ENCODE data around the gene ADCY9. TPM values are rescaled to one million over a fixed set of nuclear protein-coding genes. Genes with fewer than 3 reads are reported as not detected.
A peak's percentile ranks its signal among the peaks of the same experiment; 100 is the strongest.

Gene ADCY9
- total RNA-seq, 2 experiments from 2014 or later: 7.1 to 7.4 TPM

DNA sequence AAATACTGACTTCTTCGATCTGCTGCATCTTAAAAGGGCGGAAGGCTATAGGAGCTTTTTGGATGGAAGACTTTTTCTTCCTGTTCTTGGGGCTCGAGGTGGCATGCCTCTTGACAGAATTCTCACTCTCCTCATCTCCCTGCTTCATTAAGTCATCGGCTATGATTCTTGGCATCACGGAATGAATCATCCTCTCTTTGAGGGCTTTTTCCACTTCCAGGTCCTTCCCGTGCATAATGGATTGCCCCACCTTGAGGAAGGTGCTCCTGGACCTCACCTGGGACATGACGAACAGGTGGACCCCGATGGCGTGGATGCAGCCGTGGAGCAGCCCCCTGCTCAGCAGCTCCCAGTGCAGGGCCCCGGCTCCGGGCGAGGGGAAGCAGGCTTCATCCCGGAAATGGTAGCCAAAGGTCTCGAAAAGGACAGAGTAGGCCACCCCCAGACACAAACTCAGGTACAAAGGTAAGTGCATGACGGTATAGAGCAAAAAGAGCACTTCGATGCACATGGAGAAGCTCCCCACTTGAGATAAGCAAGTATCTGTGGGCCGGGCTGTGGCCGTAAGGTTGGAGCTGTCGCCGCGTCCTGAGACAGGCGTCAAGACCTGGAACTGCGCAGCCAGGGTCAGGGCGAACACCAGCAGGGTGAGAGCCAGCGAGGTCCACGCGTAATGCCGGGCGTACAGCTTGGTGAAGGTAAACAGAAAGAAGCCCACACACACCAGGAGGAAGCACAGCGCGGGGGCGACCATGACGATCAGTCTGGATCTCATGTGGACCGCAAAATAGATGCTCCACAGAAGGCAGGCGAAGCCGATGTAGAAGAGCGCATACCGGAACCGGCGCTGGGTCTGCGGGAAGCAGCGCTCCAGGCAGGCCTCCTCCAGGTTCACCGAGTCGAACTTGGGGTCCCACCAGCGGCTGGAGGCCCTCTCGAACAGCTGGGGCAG lies 1.7 kb downstream of the ADCY9 start:
- Histone ChIP-seq H3K4me1 (ENCODE audit: insufficient read depth, low read length) (peaks cover 53% of the 10 kb centered on the region), H3K36me3 (ENCODE audit: insufficient read depth, low read length) (no peaks in the 10 kb centered on the region), H3K27me3 (ENCODE audit: control insufficient read depth in 1 of 2, insufficient read depth in 2 of 2, low read length in 2 of 2) (no peaks in the 10 kb centered on the region), H3K4me3 (ENCODE audit: low read length) (peak overlapping the region; percentile 51), H3K27ac (ENCODE audit: low read depth in 1 of 2, low read length in 2 of 2) (no peak overlapping the region), H3K9me3 (ENCODE audit: control insufficient read depth in 1 of 2, insufficient read depth in 1 of 2, low read length in 2 of 2) (no peaks in the 10 kb centered on the region)
- no peak for TF ChIP-seq CTCF (IDR thresholded peaks at IDR 0.05)
- DNase-seq (peak in 1 of 14 experiments; percentile 31), ATAC-seq (ENCODE audit: poor library complexity) (no peak)
- Mint-ChIP-seq H3K4me3 (peak overlapping the region; percentile 87), H3K9me3 (no peaks in the 10 kb centered on the region), H3K27me3 (no peaks in the 10 kb centered on the region), H3K4me1 (ENCODE audit: low read depth) (peaks cover 47% of the 10 kb centered on the region), H3K27ac (peak overlapping the region; percentile 44), H3K36me3 (ENCODE audit: low read depth) (peaks cover 5% of the 10 kb centered on the region)
- CTCF ChIA-PET: interaction anchor here (3.8 kb wide), 1 partner anchor 140 kb away, joined by 12 read pairs; no protein-coding TSS in a partner anchor
- intact Hi-C loops (cut with DNase I, micrococcal nuclease): loop anchor here (5.0 to 10.0 kb wide), 2 partner anchors 180 to 303 kb away; partner anchors contain the start of gene CORO7 (in 1 of the 2)
- POLR2A ChIA-PET: interaction anchor here (1.2 to 3.2 kb wide), 3 partner anchors 29 to 158 kb away, joined by 3 to 25 read pairs (median 8); partner anchors contain the start of gene TFAP4

GRCh38 chr16:4113358-4114256 lies 2.6 kb downstream of the ADCY9 start:
- Histone ChIP-seq H3K4me3 (ENCODE audit: low read length) (no peak overlapping the region), H3K36me3 (ENCODE audit: insufficient read depth, low read length) (no peaks in the 10 kb centered on the region), H3K4me1 (ENCODE audit: insufficient read depth, low read length) (peaks cover 53% of the 10 kb centered on the region), H3K27ac (ENCODE audit: low read depth in 1 of 2, low read length in 2 of 2) (no peak overlapping the region), H3K9me3 (ENCODE audit: control insufficient read depth in 1 of 2, insufficient read depth in 1 of 2, low read length in 2 of 2) (no peaks in the 10 kb centered on the region), H3K27me3 (ENCODE audit: control insufficient read depth in 1 of 2, insufficient read depth in 2 of 2, low read length in 2 of 2) (no peaks in the 10 kb centered on the region)
- Mint-ChIP-seq H3K4me3 (peak overlapping the region; percentile 87), H3K27me3 (no peaks in the 10 kb centered on the region), H3K36me3 (ENCODE audit: low read depth) (peaks cover 5% of the 10 kb centered on the region), H3K4me1 (ENCODE audit: low read depth) (peaks cover 47% of the 10 kb centered on the region), H3K27ac (no peak overlapping the region), H3K9me3 (no peaks in the 10 kb centered on the region)
- POLR2A ChIA-PET: interaction anchor here (3.2 kb wide), 1 partner anchor 140 kb away, joined by 25 read pairs; no protein-coding TSS in a partner anchor
- ATAC-seq (ENCODE audit: poor library complexity) (no peak), DNase-seq (peak in 1 of 14 experiments; percentile 20)
- CTCF ChIA-PET: interaction anchor here (3.8 kb wide), 1 partner anchor 141 kb away, joined by 12 read pairs; no protein-coding TSS in a partner anchor
- intact Hi-C loops (cut with DNase I, micrococcal nuclease): loop anchor here in 1 of 2 experiments (10.0 kb wide), 1 partner anchor 179 kb away; no protein-coding TSS in a partner anchor
- TF ChIP-seq CTCF (IDR thresholded peaks at IDR 0.05): no peak
